Breast epithelium (tissue), 3 donors: Measurements from ENCODE around the gene VPS16. TPM values are rescaled to one million over a fixed set of nuclear protein-coding genes. Genes with fewer than 3 reads are reported as not detected.

Experiments
- total RNA-seq, 3 donors: library from RNA; depleted of rRNA; stranded (reverse); fragments of >200 nt; gene quantifications; one replicate each; pipeline ENCODE4 v1.1.0, GENCODE V29; 2016

VPS16 gene
- total RNA-seq, 3 donors from 2014 or later = 25.3 to 34.7 (median 33.8) TPM

Other genes starting within 250 kb of the VPS16 start
- 100 to 1,000 TPM in 1 of 3 donors, 10 to 100 TPM in 2; 77.1 to 137 (median 94.8) TPM for gene NOP56, start 188.1 kb upstream of the VPS16 start, total RNA-seq
- 100 to 1,000 TPM; 114 to 119 (median 115) TPM for gene IDH3B, start 176.5 kb upstream of the VPS16 start, total RNA-seq
- 10 to 100 TPM in 2 of 3 donors, 1 to 10 TPM in 1; 1.6 to 22.0 (median 22.0) TPM for gene EBF4, start 148.0 kb upstream of the VPS16 start, total RNA-seq
- gene CPXM1, start 40.1 kb upstream of the VPS16 start, total RNA-seq = 10 to 100 TPM; 23.1 to 45.4 (median 28.5) TPM
- not detected for gene C20orf141, start 25.8 kb upstream of the VPS16 start, total RNA-seq
- gene TMEM239, start 24.4 kb upstream of the VPS16 start, total RNA-seq = under 1 TPM in 1 of 3 donors, not detected in 2; under 0.01 TPM
- gene PCED1A, start 90 bp upstream of the VPS16 start, total RNA-seq = 10 to 100 TPM; 23.4 to 38.0 (median 36.6) TPM
- gene PTPRA, start 32.7 kb downstream of the VPS16 start, total RNA-seq = 100 to 1,000 TPM in 1 of 3 donors, 10 to 100 TPM in 2; 89.1 to 102 (median 96.0) TPM
- gene GNRH2, start 202.9 kb downstream of the VPS16 start, total RNA-seq = not detected
- gene MRPS26, start 205.3 kb downstream of the VPS16 start, total RNA-seq = 10 to 100 TPM; 34.4 to 50.8 (median 44.9) TPM
- gene OXT, start 230.9 kb downstream of the VPS16 start, total RNA-seq = 1 to 10 TPM in 1 of 3 donors, not detected in 2; 4.5 TPM
- not detected for gene AVP, start 244.0 kb downstream of the VPS16 start, total RNA-seq